ENCODE data around the gene ZIC5. TPM values are rescaled to one million over a fixed set of nuclear protein-coding genes. Genes with fewer than 3 reads are reported as not detected.
A peak's percentile ranks its signal among the peaks of the same experiment; 100 is the strongest.

ZIC5 gene
- total RNA-seq, 1 donor from 2014 or later, result not detected

DNA sequence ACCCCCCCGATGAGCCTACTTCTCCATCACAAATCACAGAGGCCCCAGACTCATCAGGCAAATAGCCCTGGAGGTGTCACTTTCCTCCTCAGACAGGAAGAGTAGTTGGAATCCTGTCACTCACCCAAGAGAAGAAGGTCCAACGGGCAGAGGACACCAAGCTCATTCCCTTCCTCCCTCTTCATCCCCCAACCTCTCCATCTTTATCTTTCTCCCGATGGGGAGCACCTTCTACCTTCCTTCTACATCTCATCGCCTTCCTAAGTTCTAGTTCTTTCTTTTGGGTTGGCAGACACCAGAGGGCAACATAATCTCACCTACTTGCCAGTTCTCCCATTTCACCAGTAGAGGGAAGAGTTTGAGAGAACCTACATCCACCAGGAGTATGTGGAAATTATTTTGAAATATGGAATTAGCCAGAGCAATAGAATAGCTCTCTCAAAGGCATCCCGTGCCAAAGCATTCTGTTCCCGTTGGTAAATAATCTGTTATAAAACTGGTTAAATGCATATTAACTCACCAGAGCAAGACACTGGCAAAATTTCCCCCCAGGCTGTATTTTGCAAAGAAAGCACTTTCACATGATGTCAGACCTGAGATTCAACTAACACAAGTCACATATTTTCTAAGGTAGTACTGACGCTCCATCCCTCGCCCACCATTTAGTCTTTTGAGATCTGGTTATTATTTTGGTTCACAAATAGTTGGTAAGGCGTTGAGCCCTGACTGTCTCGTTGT lies 55.0 kb downstream of the ZIC5 start:
- DNase-seq (ENCODE audit: low read depth), result peak; percentile 68
- peak; percentile 82 for FAIRE-seq
- no peak overlapping the region for H3K4me3 ChIP-seq (ENCODE audit: low read depth, low read length)
- peaks cover under 1% of the 10 kb centered on the region for H3K27me3 ChIP-seq (ENCODE audit: control insufficient read depth, insufficient read depth, low read length)
- H3K36me3 ChIP-seq (ENCODE audit: control insufficient read depth, insufficient read depth, low read length), result no peaks in the 10 kb centered on the region
- TF ChIP-seq, protein P1, sequence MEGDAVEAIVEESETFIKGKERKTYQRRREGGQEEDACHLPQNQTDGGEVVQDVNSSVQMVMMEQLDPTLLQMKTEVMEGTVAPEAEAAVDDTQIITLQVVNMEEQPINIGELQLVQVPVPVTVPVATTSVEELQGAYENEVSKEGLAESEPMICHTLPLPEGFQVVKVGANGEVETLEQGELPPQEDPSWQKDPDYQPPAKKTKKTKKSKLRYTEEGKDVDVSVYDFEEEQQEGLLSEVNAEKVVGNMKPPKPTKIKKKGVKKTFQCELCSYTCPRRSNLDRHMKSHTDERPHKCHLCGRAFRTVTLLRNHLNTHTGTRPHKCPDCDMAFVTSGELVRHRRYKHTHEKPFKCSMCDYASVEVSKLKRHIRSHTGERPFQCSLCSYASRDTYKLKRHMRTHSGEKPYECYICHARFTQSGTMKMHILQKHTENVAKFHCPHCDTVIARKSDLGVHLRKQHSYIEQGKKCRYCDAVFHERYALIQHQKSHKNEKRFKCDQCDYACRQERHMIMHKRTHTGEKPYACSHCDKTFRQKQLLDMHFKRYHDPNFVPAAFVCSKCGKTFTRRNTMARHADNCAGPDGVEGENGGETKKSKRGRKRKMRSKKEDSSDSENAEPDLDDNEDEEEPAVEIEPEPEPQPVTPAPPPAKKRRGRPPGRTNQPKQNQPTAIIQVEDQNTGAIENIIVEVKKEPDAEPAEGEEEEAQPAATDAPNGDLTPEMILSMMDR (IDR thresholded peaks at IDR 0.05; ENCODE audit: insufficient read depth, low read length, severe bottlenecking), result peak; percentile 83

DNA sequence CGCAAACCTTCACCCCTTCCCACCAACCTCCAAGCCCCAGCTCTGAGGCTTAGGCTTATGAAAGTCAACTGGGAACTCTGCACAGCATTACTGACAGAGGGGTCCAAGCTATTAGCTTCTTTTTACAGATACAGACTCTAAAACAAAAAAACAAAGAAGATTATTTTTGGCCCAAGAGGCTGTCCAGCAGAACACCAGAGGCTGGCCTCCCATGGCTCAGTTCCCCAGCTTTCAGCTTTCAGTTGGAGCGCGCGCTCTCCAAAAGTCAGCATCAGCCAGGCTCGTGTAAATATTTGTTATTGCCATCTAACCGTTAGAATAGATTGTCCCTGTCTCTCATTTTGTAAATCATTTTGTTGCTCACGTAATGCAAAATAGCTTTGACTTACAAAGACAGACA lies 58.4 kb downstream of the ZIC5 start:
- DNase-seq (ENCODE audit: low read depth) (no peak), FAIRE-seq (no peak)
- TF ChIP-seq, protein P1 (IDR thresholded peaks at IDR 0.05; ENCODE audit: insufficient read depth, low read length, severe bottlenecking), result no peak
- Histone ChIP-seq H3K4me3 (ENCODE audit: low read depth, low read length) (no peak overlapping the region), H3K36me3 (ENCODE audit: control insufficient read depth, insufficient read depth, low read length) (no peaks in the 10 kb centered on the region), H3K27me3 (ENCODE audit: control insufficient read depth, insufficient read depth, low read length) (peaks cover 5% of the 10 kb centered on the region)

Other genes with a start within 250 kb of the ZIC5 start
- not detected in 2 replicates for gene ZIC2, start 10.0 kb upstream of the ZIC5 start, total RNA-seq
- 23.9 and 27.1 TPM in 2 replicates for gene PCCA, start 117.3 kb upstream of the ZIC5 start, total RNA-seq

Measured in bronchial epithelial cell (primary cell).